Lower leg skin (tissue), 4 donors: ENCODE results near the gene DAB1. TPM values are rescaled to one million over a fixed set of nuclear protein-coding genes. Genes with fewer than 3 reads are reported as not detected.

ENCODE experiments used
- DNase-seq, 2 donors: peaks; one replicate each; pipeline ENCODE4 v3.0.0-alpha.2; 2019; ENCODE audit warnings: low spot score in 2 of 2
- H3K4me3 ChIP-seq: fragments of 200-600 bp; sonication (generic); 2 replicates; pipeline ENCODE4 v1.5.1; 2017; ENCODE audit warnings: mild to moderate bottlenecking, low read depth; ENCODE audit not compliant: poor library complexity, severe bottlenecking
- POLR2A ChIP-seq, 2 donors: fragments of 450-650 bp; IDR thresholded peaks; one replicate each; pipeline ENCODE4 v1.6.1; 2016 to 2017; ENCODE audit warnings: antibody characterized with exemption in 2 of 2, mild to moderate bottlenecking in 1 of 2, moderate library complexity in 1 of 2
- WGBS, 2 donors: methylation state at CpG; one replicate each; pipeline ENCODE4 v1.1.5; 2018; 5-methylcytosine and 5-hydroxymethylcytosine counted together
- intact Hi-C: fragments of 100-400 bp; cut with DNase I; formaldehyde crosslinking; loops from one replicate; pipeline ENCODE4 v1.15.0; 2023; ENCODE audit warnings: low total_unique reads
- total RNA-seq, 4 donors: library from RNA; depleted of rRNA; stranded (reverse); fragments of >200 nt; gene quantifications; one replicate each; pipeline ENCODE4 v1.1.0, GENCODE V29; 2016
- TF ChIP-seq, protein P1 (sequence below), 3 donors: fragments of 450-650 bp; IDR thresholded peaks; one replicate each; pipeline ENCODE4 v1.5.1; 2016; ENCODE audit warnings: antibody characterized with exemption in 3 of 3, mild to moderate bottlenecking in 3 of 3, moderate library complexity in 2 of 3

Gene DAB1
- total RNA-seq, 4 donors from 2014 or later: 0.58 TPM; not detected in 3

DNA sequence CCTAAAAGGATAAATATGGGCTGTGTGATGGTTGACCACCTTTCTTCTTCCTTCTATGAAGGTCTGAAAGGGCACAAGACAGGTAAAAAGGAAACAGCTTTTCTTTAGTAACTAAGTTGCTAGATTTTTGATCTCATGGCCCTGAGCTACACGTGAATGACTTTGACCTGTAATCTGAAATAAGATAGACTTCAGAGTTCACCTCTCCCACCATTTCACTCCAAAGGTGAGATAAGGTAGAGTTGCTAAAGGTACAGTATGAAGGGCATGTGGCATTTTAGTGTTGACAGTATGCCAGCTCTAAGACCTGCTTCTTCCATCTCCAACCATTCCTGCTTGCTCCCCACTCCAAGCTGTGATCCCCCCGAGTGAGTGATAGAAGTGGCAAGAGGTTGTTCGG lies 432.3 kb downstream of the DAB1 start:
- 90 to 94% methylated on average over 3 of the region's 3 CpGs for WGBS, 2 donors
- DNase-seq: no peak
- TF ChIP-seq, protein P1, sequence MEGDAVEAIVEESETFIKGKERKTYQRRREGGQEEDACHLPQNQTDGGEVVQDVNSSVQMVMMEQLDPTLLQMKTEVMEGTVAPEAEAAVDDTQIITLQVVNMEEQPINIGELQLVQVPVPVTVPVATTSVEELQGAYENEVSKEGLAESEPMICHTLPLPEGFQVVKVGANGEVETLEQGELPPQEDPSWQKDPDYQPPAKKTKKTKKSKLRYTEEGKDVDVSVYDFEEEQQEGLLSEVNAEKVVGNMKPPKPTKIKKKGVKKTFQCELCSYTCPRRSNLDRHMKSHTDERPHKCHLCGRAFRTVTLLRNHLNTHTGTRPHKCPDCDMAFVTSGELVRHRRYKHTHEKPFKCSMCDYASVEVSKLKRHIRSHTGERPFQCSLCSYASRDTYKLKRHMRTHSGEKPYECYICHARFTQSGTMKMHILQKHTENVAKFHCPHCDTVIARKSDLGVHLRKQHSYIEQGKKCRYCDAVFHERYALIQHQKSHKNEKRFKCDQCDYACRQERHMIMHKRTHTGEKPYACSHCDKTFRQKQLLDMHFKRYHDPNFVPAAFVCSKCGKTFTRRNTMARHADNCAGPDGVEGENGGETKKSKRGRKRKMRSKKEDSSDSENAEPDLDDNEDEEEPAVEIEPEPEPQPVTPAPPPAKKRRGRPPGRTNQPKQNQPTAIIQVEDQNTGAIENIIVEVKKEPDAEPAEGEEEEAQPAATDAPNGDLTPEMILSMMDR (IDR thresholded peaks at IDR 0.05): no peak
- TF ChIP-seq POLR2A (IDR thresholded peaks at IDR 0.05): no peak
- intact Hi-C loops: no loop called here
- no peak overlapping the region for H3K4me3 ChIP-seq

DNA sequence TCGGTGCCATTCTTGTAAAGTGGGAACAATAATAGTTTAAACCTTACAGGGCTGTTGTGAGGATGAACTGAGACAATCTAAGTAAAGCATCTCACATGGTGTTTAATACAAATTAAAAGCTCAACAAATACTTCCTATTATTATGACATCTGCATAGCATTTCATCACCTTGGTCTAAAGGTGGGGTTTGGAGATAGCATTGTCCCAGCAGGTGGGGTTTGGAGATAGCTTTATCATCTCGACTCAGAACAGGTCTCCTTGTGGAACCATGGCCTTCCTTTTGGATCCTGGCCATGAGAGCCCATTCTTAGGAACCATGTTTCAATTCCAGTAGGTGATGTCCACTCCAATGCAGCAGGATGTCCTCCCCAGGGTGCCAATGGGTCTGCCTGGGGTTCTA lies 437.5 kb downstream of the DAB1 start:
- DNase-seq: no peak
- 79 to 90% methylated on average over 2 of the region's 2 CpGs for WGBS, 2 donors
- intact Hi-C loops: no loop called here
- no peak for TF ChIP-seq POLR2A (IDR thresholded peaks at IDR 0.05)
- TF ChIP-seq, protein P1 (IDR thresholded peaks at IDR 0.05): no peak
- no peak overlapping the region for H3K4me3 ChIP-seq

DNA sequence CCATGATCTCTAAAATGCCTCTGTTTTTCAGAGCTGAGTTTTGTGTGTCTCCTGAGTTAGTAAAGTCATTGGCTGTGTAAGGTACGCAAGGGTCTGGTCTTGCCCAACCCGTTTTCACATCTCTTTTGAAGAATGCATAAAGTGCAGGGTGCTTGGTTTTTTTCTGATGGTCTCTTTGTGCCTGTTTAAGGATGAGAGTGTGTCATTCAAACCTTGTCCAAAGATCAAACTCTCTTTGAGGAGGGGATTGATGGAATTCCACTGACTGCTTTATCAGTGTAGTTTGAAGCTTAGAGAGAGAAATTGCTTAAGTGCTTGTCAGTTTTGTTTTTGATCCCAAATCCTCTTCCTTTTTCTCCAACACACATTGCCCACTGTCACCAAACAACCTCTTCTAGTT lies 438.0 kb downstream of the DAB1 start:
- intact Hi-C loops: no loop called here
- DNase-seq: no peak
- WGBS, 2 donors: 85 to 90% methylated on average over 2 of the region's 2 CpGs
- H3K4me3 ChIP-seq: no peak overlapping the region
- TF ChIP-seq, protein P1 (IDR thresholded peaks at IDR 0.05): no peak
- no peak for TF ChIP-seq POLR2A (IDR thresholded peaks at IDR 0.05)

DNA sequence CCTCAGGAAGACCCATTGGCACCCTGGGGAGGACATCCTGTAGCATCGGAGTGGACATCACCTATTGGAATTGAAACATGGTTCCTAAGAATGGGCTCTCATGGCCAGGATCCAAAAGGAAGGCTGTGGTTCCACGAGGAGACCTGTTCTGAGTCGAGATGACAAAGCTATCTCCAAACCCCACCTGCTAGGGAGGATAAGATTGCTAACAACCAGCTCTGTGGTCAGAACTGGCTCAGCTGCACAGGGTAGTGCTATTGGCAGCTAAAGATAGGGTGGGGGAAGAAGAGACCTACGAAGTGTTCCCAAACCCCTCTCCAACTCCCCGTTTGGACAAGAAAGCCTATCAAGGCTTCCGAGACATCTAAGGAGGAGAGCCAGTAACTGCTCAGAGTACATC lies 440.4 kb downstream of the DAB1 start:
- H3K4me3 ChIP-seq: no peak overlapping the region
- no peak for DNase-seq
- 77 to 80% methylated on average over 6 of the region's 6 CpGs for WGBS, 2 donors
- TF ChIP-seq, protein P1 (IDR thresholded peaks at IDR 0.05): no peak
- intact Hi-C loops: no loop called here

DNA sequence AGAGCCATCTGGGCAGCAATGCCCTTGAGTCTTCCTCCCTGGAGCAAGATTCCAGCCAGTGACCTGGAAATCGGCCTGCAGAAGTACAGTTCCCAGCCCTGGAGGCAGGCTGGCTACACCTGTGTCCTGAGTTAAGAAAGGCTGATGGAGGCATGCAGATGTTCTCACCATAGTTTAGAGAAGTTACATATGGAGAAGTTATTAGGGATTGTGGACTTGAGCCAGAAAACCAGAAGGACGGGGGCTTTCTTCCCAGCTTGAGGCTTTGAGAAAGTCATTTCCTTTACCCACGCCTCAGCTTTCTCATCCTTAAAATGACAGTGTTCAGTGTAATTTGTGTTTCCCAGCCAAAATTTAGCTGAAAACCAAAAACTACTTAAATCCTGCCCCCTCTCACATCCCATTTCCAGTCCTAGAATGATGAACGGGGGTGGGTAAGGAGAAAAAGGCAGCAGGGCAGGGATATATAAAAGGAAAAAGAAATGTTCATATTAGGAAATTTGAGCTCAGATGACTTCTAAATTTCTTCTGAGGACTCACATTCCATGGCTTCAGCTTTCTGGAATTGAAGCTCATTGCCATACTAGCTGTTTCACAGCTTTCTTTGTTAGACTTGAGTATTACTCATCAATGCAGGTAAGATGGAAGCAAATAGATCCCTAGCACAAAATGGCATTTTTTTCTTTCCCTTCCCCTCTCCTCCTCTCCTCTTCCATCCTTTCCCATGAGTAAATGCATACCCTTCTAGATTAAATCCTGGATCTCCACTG lies 443.7 kb downstream of the DAB1 start:
- intact Hi-C loops: no loop called here
- no peak for TF ChIP-seq POLR2A (IDR thresholded peaks at IDR 0.05)
- TF ChIP-seq, protein P1 (IDR thresholded peaks at IDR 0.05): no peak
- 46 to 50% methylated on average over 4 of the region's 4 CpGs for WGBS, 2 donors
- DNase-seq: no peak
- no peak overlapping the region for H3K4me3 ChIP-seq

DNA sequence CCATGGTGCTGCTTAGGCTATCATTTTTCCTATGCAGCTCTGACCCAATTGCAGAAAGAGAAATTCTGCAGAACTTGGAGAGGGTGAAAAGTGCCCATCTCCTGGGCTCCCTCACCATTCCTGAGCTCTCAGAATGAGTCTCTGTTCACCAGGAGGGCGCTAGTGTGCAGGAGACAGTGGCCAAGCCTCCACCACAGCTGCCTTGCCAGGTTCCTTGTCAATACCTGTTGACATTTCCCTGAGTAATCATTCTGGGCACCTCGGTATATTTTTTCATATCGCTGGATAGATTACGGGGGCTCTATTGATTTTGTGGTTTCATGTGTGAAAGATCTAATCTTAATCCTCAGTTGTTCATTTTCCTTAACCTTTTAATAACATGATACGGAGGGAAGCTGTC lies 445.0 kb downstream of the DAB1 start:
- 74 to 84% methylated on average over 5 of the region's 5 CpGs for whole genome bisulfite sequencing, 2 donors
- DNase-seq: no peak
- TF ChIP-seq, protein P1 (IDR thresholded peaks at IDR 0.05): no peak
- TF ChIP-seq POLR2A (IDR thresholded peaks at IDR 0.05): no peak
- intact Hi-C loops: no loop called here
- H3K4me3 ChIP-seq: no peak overlapping the region
